Hematopoietic multipotent progenitor cell treated with erythropoietin and hydrocortisone succinate and interleukin-3 and kit ligand, for 6 days (in vitro differentiated cells): Measurements from ENCODE around the gene SLAIN2.
"Not testable (repeated sequence)": the region's sequence is repeated elsewhere in the genome, so short reads cannot be mapped to it uniquely, and the experiment has no call there.

Source experiments
- DNase-seq: peaks from one replicate; pipeline ENCODE4 v3.0.0-alpha.2; 2015

The SLAIN2 gene

GRCh38 chr4:48340965-48341775 is at the start of gene SLAIN2:
TSS of gene SLAIN2 (plus strand) at chr4:48341529. CDS start at chr4:48341740, 211 bp downstream.
- DNase-seq, result peak; percentile 99

GRCh38 chr4:48292218-48292790 is 49.0 kb upstream of the SLAIN2 start:
- DNase-seq, result not testable (repeated sequence)

GRCh38 chr4:48295116-48295515 is 46.2 kb upstream of the SLAIN2 start:
- no peak for DNase-seq

DNA sequence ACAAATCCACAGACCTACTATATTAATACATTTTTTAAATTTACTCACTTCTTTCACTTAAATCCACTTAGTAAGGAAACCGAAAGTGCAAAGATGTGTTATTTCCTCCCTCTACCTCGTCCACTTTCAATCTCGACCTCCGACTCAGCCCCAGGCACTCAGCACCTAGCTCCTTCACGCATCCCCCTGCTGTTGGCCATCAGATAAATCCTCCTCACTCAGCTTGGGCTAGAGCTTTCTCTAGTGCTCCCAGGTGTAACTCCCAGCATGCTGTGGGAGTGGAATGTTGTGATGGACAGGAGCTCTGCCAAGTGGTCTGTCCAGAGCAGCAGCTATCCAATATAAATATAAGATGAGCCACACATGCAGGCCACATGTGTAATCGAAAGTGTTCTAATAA is 45.0 kb upstream of the SLAIN2 start:
- DNase-seq, result no peak

- peak; percentile 38 for DNase-seq
Measured at GRCh38 chr4:48297256-48297846, 44.0 kb upstream of the SLAIN2 start.

DNA sequence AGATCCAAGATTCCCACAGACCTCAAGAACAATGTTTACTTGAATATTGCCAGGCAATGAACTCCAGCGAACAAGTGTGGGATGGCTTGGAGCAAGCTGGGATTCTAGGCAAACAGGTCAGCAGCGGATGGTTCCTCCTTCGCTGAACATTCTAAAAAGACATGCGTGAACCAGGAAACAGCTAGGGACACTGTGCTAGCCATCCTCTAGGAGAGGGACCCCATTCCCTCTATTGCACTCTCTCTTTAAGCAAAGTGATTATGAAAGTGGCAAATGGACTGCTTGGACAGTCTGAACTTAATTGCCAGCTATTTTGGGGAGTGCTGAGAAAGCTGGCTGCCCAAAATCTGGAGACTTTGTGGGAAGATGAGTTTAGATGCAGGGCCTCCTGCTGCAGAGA is 41.8 kb upstream of the SLAIN2 start:
- no peak for DNase-seq

- no peak for DNase-seq
Measured at GRCh38 chr4:48300004-48300403, 41.3 kb upstream of the SLAIN2 start.

DNA sequence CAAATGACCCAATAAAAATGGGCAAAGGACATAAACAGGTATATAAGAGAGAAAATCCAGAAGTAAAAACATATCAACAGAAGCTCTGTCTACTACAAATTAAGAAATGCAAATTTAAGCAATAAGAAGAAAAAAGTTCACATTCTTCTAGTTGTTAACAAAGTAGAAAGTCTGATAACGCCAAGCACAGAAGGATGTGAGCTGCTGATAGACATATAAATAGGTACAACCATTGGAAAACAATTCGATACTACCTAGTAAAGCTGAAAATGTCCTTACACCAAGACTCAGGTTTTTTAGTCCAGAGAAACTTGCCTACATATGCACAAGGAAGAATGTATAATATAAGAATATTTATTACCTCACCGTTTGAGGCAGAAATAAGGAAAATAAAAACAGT is 35.8 kb upstream of the SLAIN2 start:
- no peak for DNase-seq

GRCh38 chr4:48307528-48307927 is 33.8 kb upstream of the SLAIN2 start:
- no peak for DNase-seq

DNA sequence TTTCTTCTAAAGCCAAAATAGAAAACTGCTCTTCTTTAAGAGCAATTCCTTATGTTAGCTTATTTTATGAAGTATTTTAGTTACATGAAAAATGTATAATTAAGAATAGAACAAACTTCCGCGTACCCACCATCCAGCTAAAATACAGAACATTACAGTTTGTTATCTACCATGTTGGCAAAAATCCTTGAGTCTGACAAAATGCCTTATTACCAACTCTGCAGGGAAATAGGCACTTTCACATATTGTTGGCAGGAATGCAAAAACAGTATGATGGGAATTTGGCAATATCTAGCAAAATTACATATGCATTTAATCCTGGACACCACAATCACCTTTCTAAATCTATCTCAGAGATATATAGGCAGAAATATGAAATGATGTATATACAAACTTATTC is 32.4 kb upstream of the SLAIN2 start:
- DNase-seq, result no peak

- no peak for DNase-seq
Measured at GRCh38 chr4:48311896-48312295, 29.4 kb upstream of the SLAIN2 start.

DNA sequence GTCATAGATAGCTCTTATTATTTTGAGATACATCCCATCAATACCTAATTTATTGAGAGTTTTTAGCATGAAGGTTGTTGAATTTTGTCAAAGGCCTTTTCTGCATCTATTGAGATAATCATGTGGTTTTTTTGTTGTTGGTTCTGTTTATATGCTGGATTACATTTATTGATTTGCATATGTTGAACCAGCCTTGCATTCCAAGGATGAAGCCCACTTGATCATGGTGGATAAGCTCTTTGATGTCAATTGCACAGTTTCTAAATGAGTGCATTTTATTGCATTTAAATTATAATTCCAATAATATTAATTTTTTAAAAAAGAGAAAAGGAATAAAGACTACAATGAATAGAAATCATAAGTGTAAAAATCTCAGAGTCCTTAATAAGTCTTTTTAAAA is 26.6 kb upstream of the SLAIN2 start:
- not testable (repeated sequence) for DNase-seq

GRCh38 chr4:48315728-48316630 is 25.4 kb upstream of the SLAIN2 start:
- peak; percentile 84 for DNase-seq

- no peak for DNase-seq
Measured at GRCh38 chr4:48321312-48321711, 20.0 kb upstream of the SLAIN2 start.

- DNase-seq, result no peak
Measured at GRCh38 chr4:48322063-48322462, 19.3 kb upstream of the SLAIN2 start.

- peak; percentile 90 for DNase-seq
Measured at GRCh38 chr4:48324281-48324680, 17.0 kb upstream of the SLAIN2 start.

- no peak for DNase-seq
Measured at GRCh38 chr4:48329193-48329592, 12.1 kb upstream of the SLAIN2 start.

DNA sequence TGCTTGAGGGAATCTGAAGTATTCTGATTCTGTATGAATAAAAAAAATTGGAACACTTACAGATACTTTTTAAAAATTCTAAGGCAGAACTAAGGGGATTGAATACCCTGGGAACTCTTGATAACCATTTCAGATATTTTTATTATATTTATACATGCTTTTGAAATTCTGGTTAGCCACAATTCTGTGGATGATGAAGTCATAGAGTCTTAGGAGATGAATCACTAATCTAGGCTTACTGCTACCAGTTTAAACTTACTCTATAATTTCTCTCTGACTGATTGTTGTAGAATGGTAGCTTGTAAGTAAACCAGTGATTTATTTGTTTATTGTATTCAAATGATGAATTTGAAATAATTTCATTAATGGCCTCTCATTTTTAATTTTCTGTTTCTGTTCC is 11.4 kb upstream of the SLAIN2 start:
- DNase-seq, result no peak

DNA sequence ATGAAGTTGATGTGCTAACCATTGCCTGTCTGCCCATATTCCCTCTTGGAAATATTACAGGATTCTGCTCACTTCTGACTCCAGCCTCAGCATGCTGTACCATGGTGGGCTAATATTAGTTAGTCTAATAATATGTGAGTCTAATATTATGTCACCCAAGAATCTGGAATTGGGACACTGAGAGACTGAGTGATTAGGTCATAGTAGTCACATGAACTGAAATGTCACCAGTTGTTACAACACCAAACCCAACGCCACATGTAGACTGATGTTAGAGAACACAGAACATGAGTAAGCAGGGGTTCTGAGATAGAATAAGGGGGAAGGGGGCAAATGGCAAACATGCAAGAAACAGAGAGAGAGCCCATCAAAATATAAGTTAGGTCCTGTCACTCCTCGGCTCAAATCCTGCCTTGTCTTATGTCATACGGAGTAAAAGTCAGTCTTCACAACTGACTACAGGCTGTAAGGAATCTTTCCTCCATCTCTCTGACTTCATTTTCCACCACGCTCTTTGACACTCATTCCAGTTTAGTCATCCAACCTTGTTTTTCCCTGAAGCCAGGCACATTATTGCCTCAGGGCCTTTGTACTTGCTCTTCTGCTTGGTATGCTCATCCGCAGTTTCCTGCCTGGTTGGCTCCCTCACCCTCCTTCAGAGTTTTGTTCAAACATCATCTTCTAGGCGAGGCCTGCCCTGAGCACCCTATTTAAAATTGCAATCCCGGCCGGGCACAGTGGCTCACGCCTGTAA is 9.6 kb upstream of the SLAIN2 start:
- DNase-seq, result no peak

DNA sequence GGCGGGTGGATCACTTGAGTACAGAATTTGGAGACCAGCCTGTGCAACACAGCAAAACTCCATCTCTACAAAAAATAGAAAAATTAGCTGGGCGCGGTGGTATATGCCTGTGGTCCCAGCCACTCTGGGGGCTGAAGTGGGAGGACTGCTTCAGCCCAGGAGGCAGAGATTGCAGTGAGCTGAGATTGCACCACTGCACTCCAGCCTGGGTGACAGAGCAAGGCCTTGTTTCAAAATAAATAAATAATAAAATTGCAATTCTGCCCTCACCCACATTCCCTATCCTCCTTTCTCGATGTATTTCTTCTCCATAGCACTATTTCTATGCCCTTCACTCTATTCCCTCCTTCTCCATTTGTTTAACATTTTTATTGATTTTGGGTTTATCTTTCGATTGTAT is 8.7 kb upstream of the SLAIN2 start:
- no peak for DNase-seq

GRCh38 chr4:48333587-48333986 is 7.7 kb upstream of the SLAIN2 start:
- no peak for DNase-seq

GRCh38 chr4:48334236-48334635 is 7.1 kb upstream of the SLAIN2 start:
- DNase-seq, result no peak
